ENCODE results near the gene HES6. TPM values are rescaled to one million over a fixed set of nuclear protein-coding genes. Genes with fewer than 3 reads are reported as not detected.

Gene HES6
- total and polyA plus RNA-seq, 10 of the 15 experiments (the other 5 are each of a cell fraction or from before 2014, with no cell fraction given): 0.11 to 1.7 (median 0.83) TPM

DNA sequence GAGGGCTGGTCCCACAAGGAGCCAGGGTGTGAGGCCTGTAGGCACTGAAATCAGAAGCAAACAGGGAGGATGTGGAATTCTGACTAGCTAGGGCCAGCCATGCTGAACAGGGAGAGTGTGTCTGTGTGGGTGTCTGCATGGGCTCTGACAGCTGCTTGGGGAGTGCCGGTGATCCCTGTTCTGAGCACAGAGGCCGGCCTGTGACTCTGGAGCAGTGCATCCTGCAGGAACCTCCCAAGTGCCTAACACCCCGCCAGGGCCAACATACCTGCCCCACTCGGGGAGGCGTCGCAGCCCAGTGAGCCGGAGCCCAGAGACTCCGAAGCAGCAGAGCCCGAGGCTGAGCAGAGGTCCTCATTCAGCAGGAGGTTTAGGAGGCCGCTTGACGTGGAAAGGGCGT, 11.5 kb upstream of the HES6 start (continued):
- TF ChIP-seq, protein P1, sequence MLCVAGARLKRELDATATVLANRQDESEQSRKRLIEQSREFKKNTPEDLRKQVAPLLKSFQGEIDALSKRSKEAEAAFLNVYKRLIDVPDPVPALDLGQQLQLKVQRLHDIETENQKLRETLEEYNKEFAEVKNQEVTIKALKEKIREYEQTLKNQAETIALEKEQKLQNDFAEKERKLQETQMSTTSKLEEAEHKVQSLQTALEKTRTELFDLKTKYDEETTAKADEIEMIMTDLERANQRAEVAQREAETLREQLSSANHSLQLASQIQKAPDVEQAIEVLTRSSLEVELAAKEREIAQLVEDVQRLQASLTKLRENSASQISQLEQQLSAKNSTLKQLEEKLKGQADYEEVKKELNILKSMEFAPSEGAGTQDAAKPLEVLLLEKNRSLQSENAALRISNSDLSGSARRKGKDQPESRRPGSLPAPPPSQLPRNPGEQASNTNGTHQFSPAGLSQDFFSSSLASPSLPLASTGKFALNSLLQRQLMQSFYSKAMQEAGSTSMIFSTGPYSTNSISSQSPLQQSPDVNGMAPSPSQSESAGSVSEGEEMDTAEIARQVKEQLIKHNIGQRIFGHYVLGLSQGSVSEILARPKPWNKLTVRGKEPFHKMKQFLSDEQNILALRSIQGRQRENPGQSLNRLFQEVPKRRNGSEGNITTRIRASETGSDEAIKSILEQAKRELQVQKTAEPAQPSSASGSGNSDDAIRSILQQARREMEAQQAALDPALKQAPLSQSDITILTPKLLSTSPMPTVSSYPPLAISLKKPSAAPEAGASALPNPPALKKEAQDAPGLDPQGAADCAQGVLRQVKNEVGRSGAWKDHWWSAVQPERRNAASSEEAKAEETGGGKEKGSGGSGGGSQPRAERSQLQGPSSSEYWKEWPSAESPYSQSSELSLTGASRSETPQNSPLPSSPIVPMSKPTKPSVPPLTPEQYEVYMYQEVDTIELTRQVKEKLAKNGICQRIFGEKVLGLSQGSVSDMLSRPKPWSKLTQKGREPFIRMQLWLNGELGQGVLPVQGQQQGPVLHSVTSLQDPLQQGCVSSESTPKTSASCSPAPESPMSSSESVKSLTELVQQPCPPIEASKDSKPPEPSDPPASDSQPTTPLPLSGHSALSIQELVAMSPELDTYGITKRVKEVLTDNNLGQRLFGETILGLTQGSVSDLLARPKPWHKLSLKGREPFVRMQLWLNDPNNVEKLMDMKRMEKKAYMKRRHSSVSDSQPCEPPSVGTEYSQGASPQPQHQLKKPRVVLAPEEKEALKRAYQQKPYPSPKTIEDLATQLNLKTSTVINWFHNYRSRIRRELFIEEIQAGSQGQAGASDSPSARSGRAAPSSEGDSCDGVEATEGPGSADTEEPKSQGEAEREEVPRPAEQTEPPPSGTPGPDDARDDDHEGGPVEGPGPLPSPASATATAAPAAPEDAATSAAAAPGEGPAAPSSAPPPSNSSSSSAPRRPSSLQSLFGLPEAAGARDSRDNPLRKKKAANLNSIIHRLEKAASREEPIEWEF (IDR thresholded peaks at IDR 0.05; ENCODE audit: insufficient replicate concordance, low read depth, low read length): no peak
- no peak for TF ChIP-seq BHLHE40 (IDR thresholded peaks at IDR 0.05; ENCODE audit: borderline replicate concordance in 1 of 2, low read depth in 2 of 2, low read length in 1 of 2)
- TF ChIP-seq, protein P2, sequence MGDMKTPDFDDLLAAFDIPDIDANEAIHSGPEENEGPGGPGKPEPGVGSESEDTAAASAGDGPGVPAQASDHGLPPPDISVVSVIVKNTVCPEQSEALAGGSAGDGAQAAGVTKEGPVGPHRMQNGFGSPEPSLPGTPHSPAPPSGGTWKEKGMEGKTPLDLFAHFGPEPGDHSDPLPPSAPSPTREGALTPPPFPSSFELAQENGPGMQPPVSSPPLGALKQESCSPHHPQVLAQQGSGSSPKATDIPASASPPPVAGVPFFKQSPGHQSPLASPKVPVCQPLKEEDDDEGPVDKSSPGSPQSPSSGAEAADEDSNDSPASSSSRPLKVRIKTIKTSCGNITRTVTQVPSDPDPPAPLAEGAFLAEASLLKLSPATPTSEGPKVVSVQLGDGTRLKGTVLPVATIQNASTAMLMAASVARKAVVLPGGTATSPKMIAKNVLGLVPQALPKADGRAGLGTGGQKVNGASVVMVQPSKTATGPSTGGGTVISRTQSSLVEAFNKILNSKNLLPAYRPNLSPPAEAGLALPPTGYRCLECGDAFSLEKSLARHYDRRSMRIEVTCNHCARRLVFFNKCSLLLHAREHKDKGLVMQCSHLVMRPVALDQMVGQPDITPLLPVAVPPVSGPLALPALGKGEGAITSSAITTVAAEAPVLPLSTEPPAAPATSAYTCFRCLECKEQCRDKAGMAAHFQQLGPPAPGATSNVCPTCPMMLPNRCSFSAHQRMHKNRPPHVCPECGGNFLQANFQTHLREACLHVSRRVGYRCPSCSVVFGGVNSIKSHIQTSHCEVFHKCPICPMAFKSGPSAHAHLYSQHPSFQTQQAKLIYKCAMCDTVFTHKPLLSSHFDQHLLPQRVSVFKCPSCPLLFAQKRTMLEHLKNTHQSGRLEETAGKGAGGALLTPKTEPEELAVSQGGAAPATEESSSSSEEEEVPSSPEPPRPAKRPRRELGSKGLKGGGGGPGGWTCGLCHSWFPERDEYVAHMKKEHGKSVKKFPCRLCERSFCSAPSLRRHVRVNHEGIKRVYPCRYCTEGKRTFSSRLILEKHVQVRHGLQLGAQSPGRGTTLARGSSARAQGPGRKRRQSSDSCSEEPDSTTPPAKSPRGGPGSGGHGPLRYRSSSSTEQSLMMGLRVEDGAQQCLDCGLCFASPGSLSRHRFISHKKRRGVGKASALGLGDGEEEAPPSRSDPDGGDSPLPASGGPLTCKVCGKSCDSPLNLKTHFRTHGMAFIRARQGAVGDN (IDR thresholded peaks at IDR 0.05): no peak
- no peak for TF ChIP-seq PBX3 (IDR thresholded peaks at IDR 0.05; ENCODE audit: insufficient replicate concordance, low read depth, low read length)
- no peak for TF ChIP-seq SIX5 (IDR thresholded peaks at IDR 0.05; ENCODE audit: low read depth, low read length, severe bottlenecking)
- TF ChIP-seq GABPA (IDR thresholded peaks at IDR 0.05; ENCODE audit: low read depth): no peak

Measured in GM12878 (cell line).